HG03280 (cell line): ENCODE measurements around the gene CLMN.
"Not testable (repeated sequence)": the region's sequence is repeated elsewhere in the genome, so short reads cannot be mapped to it uniquely, and the experiment has no call there.

Experiments
- ATAC-seq: cut with Tn5 transposase; IDR thresholded peaks from one replicate; pipeline ENCODE4 v1.9.1; 2021; ENCODE audit warnings: mild to moderate bottlenecking, moderate library complexity; ENCODE audit not compliant: unreplicated experiment

The CLMN gene

DNA sequence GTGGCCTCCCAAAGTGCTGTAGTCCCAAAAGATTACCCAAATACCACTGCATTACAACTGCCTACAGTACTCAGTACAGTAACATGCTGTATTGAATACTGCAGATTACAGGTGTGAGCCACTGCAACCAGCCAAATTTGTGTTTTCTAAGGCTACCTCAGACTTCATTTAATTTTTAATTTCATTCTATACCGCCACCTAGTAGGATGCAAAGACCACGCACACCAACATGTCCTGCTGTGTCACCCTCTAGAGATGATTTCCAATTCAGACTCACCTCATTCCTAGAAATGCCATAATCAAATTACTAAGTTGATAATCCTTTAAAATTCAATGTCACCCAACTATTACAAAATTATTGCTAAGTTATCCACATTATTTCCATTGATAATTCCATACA lies 177.5 kb downstream of the CLMN start:
- ATAC-seq: no peak

DNA sequence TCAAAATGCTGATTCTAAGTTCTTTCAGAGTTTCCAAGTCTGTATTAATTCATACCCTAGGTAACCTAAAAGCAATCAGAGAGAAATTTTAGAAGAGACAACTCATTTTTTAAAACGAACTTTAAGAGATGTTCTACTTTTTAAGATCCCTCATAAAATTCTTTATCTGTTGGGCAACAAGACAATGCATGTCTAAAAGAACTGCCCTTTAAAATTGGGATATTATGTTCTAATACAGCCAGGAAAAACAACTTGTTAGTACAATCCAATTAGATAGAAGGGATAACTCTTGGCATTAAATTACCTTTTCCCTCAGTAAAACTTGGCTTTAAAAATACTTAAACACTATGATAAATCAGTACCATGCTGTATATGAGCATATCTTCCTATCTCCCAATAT lies 178.0 kb downstream of the CLMN start:
- no peak for ATAC-seq

DNA sequence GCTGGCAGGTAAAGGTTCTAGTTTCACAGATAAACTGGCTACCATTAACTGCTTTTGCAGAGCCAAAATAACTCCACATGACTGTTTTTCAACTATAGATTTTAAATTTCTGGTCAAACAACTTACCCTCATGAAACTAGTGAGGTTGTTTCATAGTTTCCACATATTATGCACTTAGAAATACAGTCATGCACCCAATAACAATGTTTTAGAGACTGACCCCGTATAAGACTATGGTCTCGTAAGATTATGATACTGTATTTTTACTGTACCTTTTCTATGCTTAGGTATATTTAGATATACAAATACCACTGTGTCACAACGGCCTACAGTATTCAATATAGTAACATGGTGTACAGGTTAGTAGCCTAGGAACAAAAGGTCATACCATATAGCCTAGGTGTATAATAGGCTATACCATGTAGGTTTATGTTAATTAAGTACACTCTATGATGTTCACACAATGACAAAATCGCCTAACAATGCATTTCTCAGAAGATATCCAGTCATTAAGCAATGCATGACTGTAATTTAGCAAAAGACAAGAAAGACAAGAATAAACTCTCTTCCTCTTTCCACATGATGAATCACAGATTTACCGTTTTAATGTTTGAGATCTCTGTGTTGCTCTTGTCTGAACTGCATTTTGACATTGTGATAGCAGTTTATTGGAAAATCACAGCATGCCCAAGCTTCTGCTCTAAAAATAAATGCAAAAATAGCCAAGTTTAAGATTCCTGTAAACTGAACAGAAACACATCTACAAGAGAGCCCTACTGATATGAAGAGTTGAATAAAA lies 179.4 kb downstream of the CLMN start:
- no peak for ATAC-seq

DNA sequence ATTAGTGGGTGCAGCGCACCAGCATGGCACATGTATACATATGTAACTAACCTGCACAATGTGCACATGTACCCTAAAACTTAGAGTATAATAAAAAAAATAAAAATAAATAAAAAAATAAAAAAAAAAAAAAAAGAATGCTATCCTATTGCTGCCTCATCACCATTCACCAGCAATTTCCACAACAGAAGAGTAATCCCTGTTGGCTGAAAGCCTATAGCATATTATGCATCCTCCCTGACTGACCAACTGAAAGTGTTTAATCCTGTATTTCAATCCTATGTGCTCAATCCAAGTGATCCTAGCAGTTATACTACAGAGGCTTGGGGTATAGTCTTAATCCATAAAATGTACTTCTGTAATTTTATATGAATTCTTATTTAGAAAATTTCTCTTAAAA lies 180.8 kb downstream of the CLMN start:
- ATAC-seq: no peak

DNA sequence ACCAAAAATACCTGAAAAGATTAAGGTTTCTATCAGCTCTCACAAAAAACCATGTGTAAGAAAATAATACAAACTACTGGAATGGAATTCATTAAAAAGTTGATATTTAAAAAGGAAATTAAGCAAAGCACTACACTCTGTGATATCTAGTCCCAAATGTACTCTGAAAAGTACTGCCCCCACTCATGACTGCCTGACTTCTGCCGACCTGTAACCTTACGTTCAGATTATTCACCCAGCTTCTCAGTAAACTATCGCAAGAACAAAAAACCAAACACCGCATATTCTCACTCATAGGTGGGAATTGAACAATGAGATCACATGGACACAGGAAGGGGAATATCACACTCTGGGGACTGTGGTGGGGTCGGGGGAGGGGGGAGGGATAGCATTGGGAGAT lies 181.3 kb downstream of the CLMN start:
- not testable (repeated sequence) for ATAC-seq

DNA sequence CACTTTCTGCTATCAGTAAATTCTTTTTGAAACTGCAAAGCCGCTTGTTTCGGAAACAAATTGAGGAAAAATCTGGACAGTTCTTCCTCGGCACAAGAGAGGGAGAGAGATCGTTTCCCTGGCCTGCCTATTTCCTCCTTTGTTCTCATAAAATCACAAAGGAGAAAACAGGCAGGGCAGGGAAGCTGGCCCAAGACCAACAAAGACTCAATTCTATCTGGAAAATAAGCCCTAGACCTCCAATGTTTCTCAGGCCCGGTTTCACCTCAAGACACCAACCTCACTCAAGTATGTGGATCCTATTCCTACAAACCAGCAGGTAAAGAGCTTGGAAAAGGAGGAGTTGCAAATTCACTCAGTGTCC lies 181.9 kb downstream of the CLMN start:
- no peak for ATAC-seq

DNA sequence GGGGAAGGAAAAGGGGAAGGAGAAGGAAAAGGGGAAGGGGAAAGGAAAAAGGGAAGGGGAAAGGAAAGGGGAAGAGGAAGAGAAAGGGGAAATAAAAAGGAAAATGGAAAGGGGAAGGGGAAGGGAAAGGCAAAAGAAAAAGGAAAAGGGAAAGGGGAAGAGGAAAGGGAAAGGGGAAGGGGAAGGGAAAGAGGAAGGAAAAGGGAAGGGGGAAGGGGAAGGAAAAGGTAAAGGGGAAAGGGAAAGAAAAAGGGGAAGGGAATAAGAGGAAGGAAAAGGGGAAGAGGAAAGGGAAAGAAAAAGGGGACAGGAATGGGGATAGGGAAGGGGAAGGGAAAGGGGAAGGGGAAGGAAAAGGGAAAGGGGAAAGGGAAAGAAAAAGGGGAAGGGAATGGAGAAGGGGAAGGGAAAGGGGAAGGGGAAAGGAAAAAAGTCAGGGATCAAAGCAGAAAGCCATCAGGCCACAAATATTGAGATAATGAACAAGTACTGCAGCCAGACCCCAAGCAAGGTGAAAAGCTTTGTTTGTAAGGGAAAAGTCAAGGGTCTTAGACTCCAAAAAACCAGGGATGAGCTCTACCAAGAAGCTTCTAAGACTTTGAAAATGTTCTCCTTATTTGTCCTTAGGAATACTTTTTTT lies 182.4 kb downstream of the CLMN start:
- no peak for ATAC-seq

DNA sequence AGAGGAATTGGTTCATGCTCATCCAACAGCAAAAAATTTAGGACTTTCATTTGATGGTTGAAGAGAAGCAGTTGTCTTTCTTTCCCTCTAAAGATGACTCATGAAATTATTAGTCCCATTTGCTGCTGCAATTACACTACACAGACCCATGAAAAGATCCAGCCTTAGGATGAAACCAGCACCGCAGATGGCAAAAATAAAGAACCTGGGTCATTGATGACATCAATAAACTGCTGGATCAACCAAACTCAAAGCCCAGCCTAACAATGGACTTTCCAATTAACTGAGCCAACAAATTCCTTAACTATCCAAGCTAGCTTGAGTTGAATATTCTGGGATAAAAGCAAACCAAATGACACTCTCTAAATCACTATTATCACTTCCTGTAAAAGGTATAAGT lies 183.1 kb downstream of the CLMN start:
- no peak for ATAC-seq

DNA sequence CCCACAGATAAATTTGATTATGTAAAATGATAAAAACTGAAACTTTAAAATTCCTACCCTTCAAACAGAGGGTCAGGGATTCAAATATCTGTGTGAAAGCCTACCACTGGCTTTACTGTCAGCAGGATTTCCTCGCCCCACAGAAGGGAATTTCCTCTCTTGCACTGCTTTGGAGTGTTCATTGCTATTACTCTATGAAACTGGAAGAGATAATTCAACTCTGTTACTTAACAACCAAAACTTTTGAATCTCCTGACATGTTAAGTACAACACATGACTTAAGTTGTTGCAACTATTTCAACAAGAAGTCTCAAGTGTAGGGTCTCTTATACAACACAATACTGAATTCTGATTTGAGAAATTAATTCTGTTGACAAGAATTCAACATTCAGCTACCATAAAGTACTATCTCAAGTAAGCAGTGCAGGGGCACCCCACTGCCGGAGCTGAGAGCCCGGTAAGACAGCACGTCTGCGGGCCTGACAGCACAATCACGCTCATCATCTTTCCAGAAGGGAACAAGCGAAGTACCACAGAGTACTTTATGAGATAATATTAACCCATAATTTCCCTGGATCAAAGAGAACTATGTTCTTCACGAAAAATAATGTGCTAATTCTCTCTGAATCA lies 185.3 kb downstream of the CLMN start:
- ATAC-seq: no peak

DNA sequence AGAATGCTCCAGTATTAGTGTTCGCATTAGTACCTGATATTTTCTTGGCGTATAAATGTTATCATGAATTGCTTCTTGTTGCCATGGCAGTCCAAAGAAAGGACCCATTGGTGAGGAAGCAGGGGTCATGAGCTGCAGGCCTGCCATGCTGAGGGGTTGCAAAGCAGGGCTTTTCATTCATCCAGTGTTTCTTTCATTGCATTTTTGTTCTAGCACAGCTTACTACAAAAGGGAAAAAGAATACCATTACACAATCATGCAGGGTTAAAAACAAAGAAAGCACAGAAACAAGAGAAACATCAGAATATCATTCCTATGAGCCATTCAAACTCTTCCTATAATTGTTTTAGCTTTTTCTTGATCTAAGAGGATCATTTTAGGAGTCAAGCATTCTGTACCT lies 186.4 kb downstream of the CLMN start:
- no peak for ATAC-seq

DNA sequence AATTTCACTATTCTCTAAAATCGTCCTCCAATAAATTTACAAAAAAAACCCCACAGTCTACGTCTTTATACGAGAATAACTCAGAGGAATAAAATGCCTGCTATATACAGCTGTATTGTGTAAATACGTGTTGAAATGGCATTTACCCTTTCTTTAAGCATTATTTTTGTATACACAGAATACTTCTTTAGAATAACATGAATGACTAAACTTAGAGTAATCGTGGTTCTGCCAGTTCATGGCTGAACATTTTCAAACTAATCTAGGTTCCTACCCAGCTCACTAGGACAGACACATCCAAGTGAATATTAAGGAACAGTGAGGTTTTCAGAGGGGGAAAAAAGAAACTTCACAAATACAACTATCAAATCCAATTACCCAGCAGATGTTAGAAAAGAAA lies 186.9 kb downstream of the CLMN start:
- ATAC-seq: no peak
